PC-9 (cell line): ENCODE measurements around the gene TCF12. TPM values are rescaled to one million over a fixed set of nuclear protein-coding genes. Genes with fewer than 3 reads are reported as not detected.

Source experiments
- BruUV-seq: library from RNA; stranded (reverse); fragments of 400-500 nt; replicated peaks from 2 replicates; lab custom pipeline; 2021; lab: Mats Ljungman, UMichigan
- CTCF ChIA-PET: fragments of 300-600 bp; sonication (Branson Sonifier 250); formaldehyde crosslinking; loops from one replicate; lab custom pipeline; 2022; ENCODE audit warnings: antibody characterized with exemption; lab: Charles Lee
- POLR2A ChIA-PET: fragments of 300-600 bp; sonication (Branson Sonifier 250); formaldehyde crosslinking; loops from one replicate; lab custom pipeline; 2022; ENCODE audit warnings: antibody characterized with exemption; ENCODE audit not compliant: unreplicated experiment; lab: Charles Lee
- DNase-seq, 2 experiments: peaks; one replicate each; pipeline versions ENCODE4 v3.0.0 to v3.0.0-alpha.2; 2015 to 2022; ENCODE audit warnings: mixed read lengths in 1 of 2
- H2AFZ ChIP-seq: fragments of 200-600 bp; sonication (generic); 2 replicates; pipeline ENCODE4 v1.8.1; 2017; ENCODE audit warnings: antibody characterized with exemption
- H3F3A ChIP-seq: fragments of 200-600 bp; sonication (generic); 2 replicates; pipeline ENCODE4 v1.8.1; 2017; ENCODE audit warnings: antibody characterized with exemption, mild to moderate bottlenecking, low read depth; ENCODE audit not compliant: insufficient read depth
- H3K27ac ChIP-seq: fragments of 200-600 bp; sonication (generic); 2 replicates; pipeline ENCODE4 v1.6.1; 2016; ENCODE audit warnings: mixed run types
- H3K27me3 ChIP-seq: fragments of 200-600 bp; sonication (generic); 2 replicates; pipeline ENCODE4 v1.6.1; 2016; ENCODE audit warnings: low read depth, mixed run types; ENCODE audit not compliant: insufficient read depth
- H3K36me3 ChIP-seq: fragments of 200-600 bp; sonication (generic); 2 replicates; pipeline ENCODE4 v1.6.1; 2016; ENCODE audit warnings: low read depth, mixed run types
- H3K4me1 ChIP-seq: fragments of 200-600 bp; sonication (generic); replicated peaks from 2 replicates; pipeline ENCODE4 v1.6.1; 2016; ENCODE audit warnings: mixed run types; ENCODE audit not compliant: insufficient read depth
- H3K4me2 ChIP-seq: fragments of 200-600 bp; sonication (generic); 2 replicates; pipeline ENCODE4 v1.6.1; 2017; ENCODE audit warnings: mixed run types
- H3K4me3 ChIP-seq: fragments of 200-600 bp; sonication (generic); 2 replicates; pipeline ENCODE4 v1.6.1; 2016; ENCODE audit warnings: mixed run types
- H3K79me2 ChIP-seq: fragments of 200-600 bp; sonication (generic); 2 replicates; pipeline ENCODE4 v1.6.1; 2017; ENCODE audit warnings: low read depth, mixed run types
- H3K9me2 ChIP-seq: fragments of 200-600 bp; sonication (generic); 2 replicates; pipeline ENCODE4 v1.8.1; 2017; ENCODE audit warnings: mild to moderate bottlenecking; ENCODE audit not compliant: insufficient read depth
- H3K9me3 ChIP-seq: fragments of 200-600 bp; sonication (generic); 2 replicates; pipeline ENCODE4 v1.8.1; 2016; ENCODE audit warnings: low read depth; ENCODE audit not compliant: insufficient read depth
- H4K20me1 ChIP-seq: fragments of 200-600 bp; sonication (generic); 2 replicates; pipeline ENCODE4 v1.8.1; 2017; ENCODE audit not compliant: insufficient read depth
- CTCF ChIP-seq: fragments of 200-600 bp; sonication (generic); conservative IDR thresholded peaks from 2 replicates; pipeline ENCODE4 v1.6.1; 2017; ENCODE audit warnings: mixed run types, antibody characterized with exemption, mild to moderate bottlenecking, moderate library complexity
- EZH2 ChIP-seq: fragments of 200-600 bp; sonication (generic); IDR thresholded peaks from 2 replicates; pipeline ENCODE4 v1.8.0; 2017; ENCODE audit warnings: antibody characterized with exemption, low read depth
- intact Hi-C: fragments of 100-400 bp; cut with micrococcal nuclease; formaldehyde crosslinking; loops from one replicate; pipeline ENCODE4 v1.10.0; 2022; ENCODE audit not compliant: unreplicated experiment
- total RNA-seq: library from RNA; stranded (reverse); gene quantifications from 2 replicates; pipeline ENCODE4 v1.2.3, GENCODE V29; 2021

Gene TCF12
- total RNA-seq, 1 experiment from 2014 or later, result 60.1 TPM

DNA sequence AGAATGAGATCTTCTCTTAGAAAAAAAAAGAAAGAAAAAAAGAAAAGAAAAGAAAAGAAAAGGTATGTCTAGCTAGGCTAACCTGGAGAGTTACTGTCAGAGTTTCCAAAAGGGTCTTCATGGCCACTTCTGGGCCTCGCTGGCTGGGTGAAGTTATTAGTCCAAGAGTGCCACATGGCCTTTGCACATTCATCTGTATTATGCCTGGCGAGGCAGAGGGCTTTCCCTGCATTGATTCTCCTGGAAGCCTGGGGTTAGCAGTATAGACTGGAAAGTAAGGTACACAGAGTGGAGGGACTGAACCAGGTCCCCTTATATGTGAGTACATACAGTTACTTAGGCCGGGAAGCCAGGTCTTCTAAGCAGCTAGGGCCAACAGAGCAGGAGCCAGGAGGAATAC lies 403.0 kb downstream of the TCF12 start:
- no peaks in the 10 kb centered on the region for H3K27me3 ChIP-seq
- no peaks in the 10 kb centered on the region for H3K79me2 ChIP-seq
- H3K36me3 ChIP-seq, result no peaks in the 10 kb centered on the region
- peaks cover 7% of the 10 kb centered on the region for H3K4me1 ChIP-seq
- H3K9me3 ChIP-seq, result no peaks in the 10 kb centered on the region
- no peaks in the 10 kb centered on the region for H3K9me2 ChIP-seq
- no peak overlapping the region for H3K4me3 ChIP-seq
- H3K27ac ChIP-seq, result no peak overlapping the region
- BruUV-seq, result no TSS peak
- CTCF ChIA-PET, result no interaction called here
- no peak for DNase-seq
- POLR2A ChIA-PET, result interaction anchor here (0.6 kb wide), 1 partner anchor 58 kb away, joined by 5 read pairs; no protein-coding TSS in a partner anchor
- H2AFZ ChIP-seq, result no peak overlapping the region
- TF ChIP-seq CTCF (no peak), EZH2 (no peak)
- H3K4me2 ChIP-seq, result no peak overlapping the region
- peaks cover 4% of the 10 kb centered on the region; the same call in 1 of the 2 replicates for H3F3A ChIP-seq
- no peaks in the 10 kb centered on the region for H4K20me1 ChIP-seq
- intact Hi-C loops, result no loop called here

GRCh38 chr15:57321973-57322601 lies 403.6 kb downstream of the TCF12 start:
- H3K27ac ChIP-seq, result no peak overlapping the region
- H3K27me3 ChIP-seq, result no peaks in the 10 kb centered on the region
- no peaks in the 10 kb centered on the region for H3K79me2 ChIP-seq
- no peak overlapping the region for H2AFZ ChIP-seq
- intact Hi-C loops, result no loop called here
- DNase-seq, result no peak
- H4K20me1 ChIP-seq, result no peaks in the 10 kb centered on the region
- CTCF ChIA-PET, result no interaction called here
- H3K36me3 ChIP-seq, result no peaks in the 10 kb centered on the region
- H3K4me1 ChIP-seq, result peaks cover 7% of the 10 kb centered on the region
- POLR2A ChIA-PET, result interaction anchor here (0.6 kb wide), 1 partner anchor 58 kb away, joined by 5 read pairs; no protein-coding TSS in a partner anchor
- H3K9me2 ChIP-seq, result no peaks in the 10 kb centered on the region
- no TSS peak for BruUV-seq
- H3K4me2 ChIP-seq, result no peak overlapping the region
- TF ChIP-seq CTCF (no peak), EZH2 (no peak)
- no peak overlapping the region for H3K4me3 ChIP-seq
- no peaks in the 10 kb centered on the region for H3K9me3 ChIP-seq
- peaks cover 4% of the 10 kb centered on the region; the same call in 1 of the 2 replicates for H3F3A ChIP-seq

- Histone ChIP-seq H3K4me2 (no peak overlapping the region), H3K4me3 (no peak overlapping the region), H3F3A (peaks cover 4% of the 10 kb centered on the region; the same call in 1 of the 2 replicates), H3K27me3 (no peaks in the 10 kb centered on the region), H3K36me3 (no peaks in the 10 kb centered on the region), H3K9me2 (no peaks in the 10 kb centered on the region), H2AFZ (no peak overlapping the region), H3K79me2 (no peaks in the 10 kb centered on the region), H3K4me1 (peaks cover 7% of the 10 kb centered on the region), H4K20me1 (no peaks in the 10 kb centered on the region), H3K27ac (no peak overlapping the region), H3K9me3 (no peaks in the 10 kb centered on the region)
- ChIA-PET POLR2A (no interaction called here), CTCF (no interaction called here)
- BruUV-seq, result no TSS peak
- DNase-seq, result no peak
- TF ChIP-seq CTCF (no peak), EZH2 (no peak)
- intact Hi-C loops, result no loop called here
These were observed 404.3 kb downstream of the TCF12 start for GRCh38 chr15:57322602-57323250.
